Upper lobe of left lung (tissue), 6 donors: ENCODE data around the gene TTLL5. TPM values are rescaled to one million over a fixed set of nuclear protein-coding genes. Genes with fewer than 3 reads are reported as not detected.

Experiments used
- ATAC-seq, 2 donors: fragments of 200-7000 bp; cut with Tn5 transposase; one replicate each; pipeline ENCODE4 v1.9.1; 2022; ENCODE audit warnings: mild to moderate bottlenecking in 2 of 2, moderate library complexity in 2 of 2; ENCODE audit not compliant: low FRiP score in 2 of 2
- DNase-seq, 2 donors: peaks; one replicate each; pipeline ENCODE4 v3.0.0-alpha.2; 2019 to 2020
- H3K27ac ChIP-seq, 4 donors: fragments of 200-600 bp; sonication (generic); one replicate each; pipeline ENCODE4 v1.5.1; 2016 to 2019
- H3K27me3 ChIP-seq, 4 donors: fragments of 200-600 bp; sonication (generic); one replicate each; pipeline ENCODE4 v1.5.1; 2017 to 2019
- H3K36me3 ChIP-seq, 4 donors: fragments of 200-600 bp; sonication (generic); one replicate each; pipeline ENCODE4 v1.5.1; 2016 to 2019
- H3K4me1 ChIP-seq, 4 donors: fragments of 200-600 bp; sonication (generic); one replicate each; pipeline ENCODE4 v1.5.1; 2018 to 2019
- H3K4me3 ChIP-seq, 4 donors: fragments of 200-600 bp; sonication (generic); one replicate each; pipeline ENCODE4 v1.5.1; 2017 to 2019; ENCODE audit warnings: mild to moderate bottlenecking in 2 of 4, moderate library complexity in 1 of 4
- H3K9me3 ChIP-seq, 4 donors: fragments of 200-600 bp; sonication (generic); one replicate each; pipeline ENCODE4 v1.5.1; 2018 to 2019
- EP300 ChIP-seq, 4 donors: sonication (generic); formaldehyde crosslinking; IDR thresholded peaks; one replicate each; pipeline ENCODE4 v1.5.1; 2017; ENCODE audit warnings: antibody characterized with exemption in 4 of 4, control low read depth in 2 of 4
- POLR2A ChIP-seq, 4 donors: fragments of 450-650 bp; IDR thresholded peaks; one replicate each; pipeline ENCODE4 v1.5.1; 2016 to 2017; ENCODE audit warnings: antibody characterized with exemption in 4 of 4, mild to moderate bottlenecking in 2 of 4
- POLR2AphosphoS5 ChIP-seq, 2 donors: sonication (generic); formaldehyde crosslinking; IDR thresholded peaks; one replicate each; pipeline ENCODE4 v1.5.1; 2017; ENCODE audit warnings: antibody characterized with exemption in 2 of 2
- WGBS, 2 donors: methylation state at CpG; one replicate each; pipeline ENCODE4 v1.1.5; 2017 to 2018; 5-methylcytosine and 5-hydroxymethylcytosine counted together
- total RNA-seq, 6 donors: library from RNA; depleted of rRNA in 4 of 6; stranded (reverse); fragments of >200 nt in 4 of 6; gene quantifications; one replicate each; pipeline versions ENCODE4 v1.1.0 to v1.2.1, GENCODE V29; 2016 to 2021
- TF ChIP-seq, protein P1 (sequence below), 6 experiments: fragments of 450-650 bp in 4 of 6; fragments of 200-600 bp in 2 of 6; sonication (generic) in 2 of 6; IDR thresholded peaks; one replicate each; pipeline ENCODE4 v1.5.1; 2016 to 2019; ENCODE audit warnings: antibody characterized with exemption in 6 of 6
- donor health status: DM: no; HTN: no; CAD: no; lungs with moderate emphysema.
- donor health status: DM: no; HTN: yes; CAD: no; lungs with severe emphysema.

Gene TTLL5
- total RNA-seq, 6 donors from 2014 or later, result 24.5 to 85.9 (median 33.5) TPM

DNA sequence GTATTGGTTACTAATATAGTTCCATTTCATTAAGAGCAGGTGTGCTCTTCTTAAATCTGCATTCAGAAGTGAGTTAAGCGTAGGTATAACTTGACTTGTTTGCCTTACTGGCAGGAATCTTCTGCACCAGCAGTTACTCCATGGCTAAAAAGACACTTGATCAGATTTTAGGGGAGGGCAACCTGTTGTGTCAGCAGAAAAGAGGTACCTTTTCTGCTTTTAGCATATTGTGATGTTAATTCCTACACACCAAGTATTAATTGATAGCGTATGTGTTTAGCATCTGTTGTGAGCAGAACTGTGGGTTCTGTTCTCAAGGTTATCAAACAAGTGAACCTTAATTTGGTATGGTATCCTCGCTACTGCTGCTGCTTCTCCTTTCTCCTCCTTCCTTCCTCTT lies 38.3 kb downstream of the TTLL5 start:
- Histone ChIP-seq H3K27me3 (no peaks in the 10 kb centered on the region), H3K36me3 (peaks cover 2 to 29% (median 10%) of the 10 kb centered on the region in 4 donors), H3K27ac (no peak overlapping the region), H3K4me3 (no peak overlapping the region), H3K9me3 (peaks cover 0 to 5% (median 0%) of the 10 kb centered on the region in 4 donors), H3K4me1 (peaks cover 0 to 7% (median 0%) of the 10 kb centered on the region in 4 donors)
- no peak for ATAC-seq
- 82 to 89% methylated on average over 3 of the region's 3 CpGs for WGBS, 2 donors
- no peak for DNase-seq
- TF ChIP-seq POLR2AphosphoS5 (IDR thresholded peaks at IDR 0.05) (no peak), EP300 (IDR thresholded peaks at IDR 0.05) (no peak), POLR2A (IDR thresholded peaks at IDR 0.05) (no peak)
- TF ChIP-seq, protein P1, sequence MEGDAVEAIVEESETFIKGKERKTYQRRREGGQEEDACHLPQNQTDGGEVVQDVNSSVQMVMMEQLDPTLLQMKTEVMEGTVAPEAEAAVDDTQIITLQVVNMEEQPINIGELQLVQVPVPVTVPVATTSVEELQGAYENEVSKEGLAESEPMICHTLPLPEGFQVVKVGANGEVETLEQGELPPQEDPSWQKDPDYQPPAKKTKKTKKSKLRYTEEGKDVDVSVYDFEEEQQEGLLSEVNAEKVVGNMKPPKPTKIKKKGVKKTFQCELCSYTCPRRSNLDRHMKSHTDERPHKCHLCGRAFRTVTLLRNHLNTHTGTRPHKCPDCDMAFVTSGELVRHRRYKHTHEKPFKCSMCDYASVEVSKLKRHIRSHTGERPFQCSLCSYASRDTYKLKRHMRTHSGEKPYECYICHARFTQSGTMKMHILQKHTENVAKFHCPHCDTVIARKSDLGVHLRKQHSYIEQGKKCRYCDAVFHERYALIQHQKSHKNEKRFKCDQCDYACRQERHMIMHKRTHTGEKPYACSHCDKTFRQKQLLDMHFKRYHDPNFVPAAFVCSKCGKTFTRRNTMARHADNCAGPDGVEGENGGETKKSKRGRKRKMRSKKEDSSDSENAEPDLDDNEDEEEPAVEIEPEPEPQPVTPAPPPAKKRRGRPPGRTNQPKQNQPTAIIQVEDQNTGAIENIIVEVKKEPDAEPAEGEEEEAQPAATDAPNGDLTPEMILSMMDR (IDR thresholded peaks at IDR 0.05), result no peak

DNA sequence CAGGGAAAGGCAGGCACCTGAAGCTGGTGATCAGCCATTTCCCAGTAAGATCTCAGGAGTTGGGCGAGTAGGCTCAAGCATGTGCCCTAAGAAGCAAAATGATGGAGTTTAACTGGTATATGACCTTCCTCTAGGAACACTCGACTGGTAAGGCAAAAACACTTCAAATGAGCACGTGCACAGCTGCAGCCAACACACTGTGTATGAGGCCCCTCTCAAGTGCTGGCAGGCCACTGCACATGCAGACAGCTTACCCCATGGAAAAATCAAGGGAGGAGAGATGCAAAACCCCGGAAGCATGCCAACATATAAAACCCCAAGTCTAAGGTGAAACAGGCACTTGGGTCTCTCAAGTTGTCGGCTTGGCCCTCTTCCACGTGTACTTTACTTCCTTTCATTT lies 39.2 kb downstream of the TTLL5 start:
- DNase-seq, result peak in 1 of 2 donors; percentile 64

DNA sequence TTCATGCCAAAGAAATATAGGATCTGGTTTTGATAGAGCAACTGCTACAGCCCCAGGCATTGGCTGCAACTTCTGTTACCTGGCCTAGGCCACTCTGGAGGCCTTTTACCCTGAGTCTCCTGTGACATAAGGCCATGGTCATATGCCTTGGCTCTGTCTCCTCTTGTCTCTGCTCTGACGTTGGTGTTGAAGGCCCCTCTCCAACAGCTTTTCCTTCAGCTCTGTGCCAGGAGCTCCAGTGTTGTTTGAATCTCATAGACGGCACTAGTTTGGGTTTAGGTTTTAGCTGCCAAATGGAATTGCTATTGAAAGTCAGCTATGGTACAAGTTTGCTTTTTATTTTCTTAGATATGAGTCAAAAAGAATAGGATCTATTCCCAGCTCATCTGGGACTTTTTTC lies 41.1 kb downstream of the TTLL5 start:
- no peak for DNase-seq

More for the DNA sequence above, 39.2 kb downstream of the TTLL5 start:
- ATAC-seq, result no peak
- WGBS, 2 donors, result 58 to 77% methylated on average over 6 of the region's 6 CpGs
- Histone ChIP-seq H3K9me3 (no peaks in the 10 kb centered on the region), H3K36me3 (peaks cover 2 to 22% (median 8%) of the 10 kb centered on the region in 4 donors), H3K4me3 (no peak overlapping the region), H3K27ac (peak overlapping the region in 1 of 4 donors; percentile 24), H3K4me1 (peaks cover 0 to 7% (median 0%) of the 10 kb centered on the region in 4 donors), H3K27me3 (no peaks in the 10 kb centered on the region)
- no peak for TF ChIP-seq POLR2A (IDR thresholded peaks at IDR 0.05)
- TF ChIP-seq EP300 (IDR thresholded peaks at IDR 0.05), result no peak
- no peak for TF ChIP-seq POLR2AphosphoS5 (IDR thresholded peaks at IDR 0.05)
- TF ChIP-seq, protein P1 (IDR thresholded peaks at IDR 0.05), result no peak

DNA sequence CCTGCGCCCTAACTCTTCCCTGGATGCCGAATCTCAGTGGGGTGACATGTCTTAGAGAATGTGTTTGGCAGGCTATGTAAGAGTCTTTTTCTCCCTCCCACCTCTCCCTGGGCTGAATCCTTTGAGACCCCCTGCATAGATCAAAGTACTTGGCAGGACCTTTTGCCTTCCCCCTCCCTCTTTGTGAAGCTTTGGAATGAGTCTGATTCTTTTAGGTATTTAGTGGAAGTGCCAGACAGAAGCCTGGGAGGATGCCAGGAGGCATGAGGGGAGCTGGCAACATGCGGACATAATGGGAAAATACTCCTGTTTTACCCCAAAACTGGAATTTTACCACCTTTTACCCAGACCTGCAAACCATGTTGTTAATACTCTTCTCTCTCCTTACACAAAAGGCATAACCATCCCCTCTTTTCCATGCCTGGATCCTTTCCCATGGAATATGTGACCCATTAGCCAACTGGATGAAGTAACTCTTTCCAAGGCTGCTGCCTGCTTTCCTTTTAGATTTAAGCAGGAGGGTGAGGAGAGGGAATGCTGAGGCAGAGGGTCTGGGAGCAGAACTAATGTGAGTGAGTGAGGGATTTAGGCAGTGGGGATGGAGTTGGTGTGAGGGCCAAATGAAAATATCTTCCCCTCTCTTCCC lies 41.7 kb downstream of the TTLL5 start:
- WGBS, 2 donors, result 77 to 88% methylated on average over 3 of the region's 3 CpGs
- H3K4me1 ChIP-seq, result peaks cover 0 to 7% (median 0%) of the 10 kb centered on the region in 4 donors
- H3K36me3 ChIP-seq, result peaks cover 2 to 27% (median 8%) of the 10 kb centered on the region in 4 donors
- H3K4me3 ChIP-seq, result no peak overlapping the region
- ATAC-seq (peak in 1 of 2 donors; percentile 70), DNase-seq (no peak)
- H3K27me3 ChIP-seq, result no peaks in the 10 kb centered on the region
- H3K27ac ChIP-seq, result no peak overlapping the region
- TF ChIP-seq, protein P1 (IDR thresholded peaks at IDR 0.05), result no peak
- no peak for TF ChIP-seq POLR2A (IDR thresholded peaks at IDR 0.05)
- TF ChIP-seq EP300 (IDR thresholded peaks at IDR 0.05), result no peak
- no peak for TF ChIP-seq POLR2AphosphoS5 (IDR thresholded peaks at IDR 0.05)
- H3K9me3 ChIP-seq, result no peaks in the 10 kb centered on the region

More for the DNA sequence above, 41.1 kb downstream of the TTLL5 start:
- ATAC-seq, result no peak
- Histone ChIP-seq H3K9me3 (no peaks in the 10 kb centered on the region), H3K4me1 (peaks cover 0 to 7% (median 0%) of the 10 kb centered on the region in 4 donors), H3K4me3 (no peak overlapping the region), H3K27ac (no peak overlapping the region), H3K27me3 (no peaks in the 10 kb centered on the region), H3K36me3 (peaks cover 2 to 23% (median 8%) of the 10 kb centered on the region in 4 donors)
- TF ChIP-seq POLR2A (IDR thresholded peaks at IDR 0.05), result no peak
- no peak for TF ChIP-seq EP300 (IDR thresholded peaks at IDR 0.05)
- WGBS, 2 donors, result 80 to 85% methylated on average over 2 of the region's 2 CpGs

DNA sequence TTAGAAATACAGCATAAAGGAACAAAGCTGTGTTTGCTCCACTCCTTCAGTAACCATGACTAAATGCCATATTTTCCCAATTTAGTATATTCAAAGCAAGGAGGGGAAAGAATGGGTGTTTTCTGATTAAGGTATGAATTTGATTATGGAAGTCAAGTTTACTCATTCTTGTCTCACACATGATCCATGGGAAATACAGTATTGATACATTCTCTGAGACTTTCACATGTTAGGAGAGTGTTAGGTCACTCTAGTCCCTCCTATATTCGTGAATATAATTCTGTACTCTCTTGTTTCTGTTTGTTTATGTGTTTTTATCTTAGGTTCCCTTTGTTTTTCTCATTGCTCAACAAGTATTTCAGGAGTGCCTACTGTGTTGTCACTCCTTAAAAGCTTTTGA lies 42.4 kb downstream of the TTLL5 start:
- ATAC-seq (peak in 1 of 2 donors; percentile 6), DNase-seq (no peak)
- peaks cover 2 to 32% (median 7%) of the 10 kb centered on the region in 4 donors for H3K36me3 ChIP-seq
- H3K4me1 ChIP-seq, result peaks cover 0 to 7% (median 0%) of the 10 kb centered on the region in 4 donors
- WGBS, 2 donors, result 59 to 60% methylated on average over 1 of the region's 1 CpG
- H3K4me3 ChIP-seq, result no peak overlapping the region
- H3K27ac ChIP-seq, result no peak overlapping the region
- no peaks in the 10 kb centered on the region for H3K27me3 ChIP-seq
- H3K9me3 ChIP-seq, result no peaks in the 10 kb centered on the region
- TF ChIP-seq, protein P1 (IDR thresholded peaks at IDR 0.05), result no peak
- TF ChIP-seq POLR2AphosphoS5 (IDR thresholded peaks at IDR 0.05) (no peak), EP300 (IDR thresholded peaks at IDR 0.05) (no peak), POLR2A (IDR thresholded peaks at IDR 0.05) (no peak)
